Measurements from ENCODE around the gene GALNTL6.

GALNTL6 gene

GRCh38 chr4:172919269-172919668 is 1106.1 kb downstream of the GALNTL6 start:
- TF ChIP-seq POLR2A (IDR thresholded peaks at IDR 0.05; ENCODE audit: low read depth, low read length) (no peak), POU2F2 (IDR thresholded peaks at IDR 0.05; ENCODE audit: low read depth, low read length) (no peak), TAF1 (IDR thresholded peaks at IDR 0.05; ENCODE audit: low read depth, low read length) (no peak), POLR2AphosphoS5 (IDR thresholded peaks at IDR 0.05; ENCODE audit: low read depth, low read length) (no peak), PAX5 (IDR thresholded peaks at IDR 0.05; ENCODE audit: insufficient read depth, low read length, severe bottlenecking) (no peak)
- FAIRE-seq (no peak), DNase-seq (ENCODE audit: insufficient read length, low spot score) (no peak)

- DNase-seq (ENCODE audit: insufficient read length, low spot score) (no peak), FAIRE-seq (no peak)
- TF ChIP-seq TAF1 (IDR thresholded peaks at IDR 0.05; ENCODE audit: low read depth, low read length) (no peak), POLR2AphosphoS5 (IDR thresholded peaks at IDR 0.05; ENCODE audit: low read depth, low read length) (no peak), SPI1 (IDR thresholded peaks at IDR 0.05; ENCODE audit: low read depth, low read length) (no peak), POLR2A (IDR thresholded peaks at IDR 0.05; ENCODE audit: low read depth, low read length) (no peak), POU2F2 (IDR thresholded peaks at IDR 0.05; ENCODE audit: low read depth, low read length) (no peak), PAX5 (IDR thresholded peaks at IDR 0.05; ENCODE audit: insufficient read depth, low read length, severe bottlenecking) (no peak)
These were observed 1114.1 kb downstream of the GALNTL6 start for GRCh38 chr4:172927096-172927814.

GRCh38 chr4:172928347-172928746 is 1115.1 kb downstream of the GALNTL6 start:
- no peak for TF ChIP-seq POU2F2 (IDR thresholded peaks at IDR 0.05; ENCODE audit: low read depth, low read length)
- no peak for FAIRE-seq
- DNase-seq (ENCODE audit: insufficient read length, low spot score), result no peak

GRCh38 chr4:172938072-172938829 is 1125.0 kb downstream of the GALNTL6 start:
- DNase-seq (ENCODE audit: insufficient read length, low spot score) (no peak), FAIRE-seq (no peak)

GRCh38 chr4:172938870-172939269 is 1125.7 kb downstream of the GALNTL6 start:
- DNase-seq (ENCODE audit: insufficient read length, low spot score) (no peak), FAIRE-seq (no peak)
- TF ChIP-seq SPI1 (IDR thresholded peaks at IDR 0.05; ENCODE audit: low read depth, low read length) (no peak), POLR2AphosphoS5 (IDR thresholded peaks at IDR 0.05; ENCODE audit: low read depth, low read length) (no peak), POLR2A (IDR thresholded peaks at IDR 0.05; ENCODE audit: low read depth, low read length) (no peak), POU2F2 (IDR thresholded peaks at IDR 0.05; ENCODE audit: low read depth, low read length) (no peak), TAF1 (IDR thresholded peaks at IDR 0.05; ENCODE audit: low read depth, low read length) (no peak), PAX5 (IDR thresholded peaks at IDR 0.05; ENCODE audit: insufficient read depth, low read length, severe bottlenecking) (no peak)

More at GRCh38 chr4:172938072-172938829, 1125.0 kb downstream of the GALNTL6 start:
- no peak for TF ChIP-seq POLR2A (IDR thresholded peaks at IDR 0.05; ENCODE audit: low read depth, low read length)
- TF ChIP-seq TAF1 (IDR thresholded peaks at IDR 0.05; ENCODE audit: low read depth, low read length), result no peak
- TF ChIP-seq POLR2AphosphoS5 (IDR thresholded peaks at IDR 0.05; ENCODE audit: low read depth, low read length), result no peak
- no peak for TF ChIP-seq PAX5 (IDR thresholded peaks at IDR 0.05; ENCODE audit: insufficient read depth, low read length, severe bottlenecking)
- TF ChIP-seq POU2F2 (IDR thresholded peaks at IDR 0.05; ENCODE audit: low read depth, low read length), result no peak
- TF ChIP-seq SPI1 (IDR thresholded peaks at IDR 0.05; ENCODE audit: low read depth, low read length), result no peak

- no peak for DNase-seq (ENCODE audit: insufficient read length, low spot score)
- FAIRE-seq, result no peak
- TF ChIP-seq PAX5 (IDR thresholded peaks at IDR 0.05; ENCODE audit: insufficient read depth, low read length, severe bottlenecking) (no peak), SPI1 (IDR thresholded peaks at IDR 0.05; ENCODE audit: low read depth, low read length) (no peak), POLR2A (IDR thresholded peaks at IDR 0.05; ENCODE audit: low read depth, low read length) (no peak), POU2F2 (IDR thresholded peaks at IDR 0.05; ENCODE audit: low read depth, low read length) (no peak), TAF1 (IDR thresholded peaks at IDR 0.05; ENCODE audit: low read depth, low read length) (no peak), POLR2AphosphoS5 (IDR thresholded peaks at IDR 0.05; ENCODE audit: low read depth, low read length) (no peak)
These were observed 1129.6 kb downstream of the GALNTL6 start for GRCh38 chr4:172942840-172943239.

GRCh38 chr4:172945611-172946010 is 1132.4 kb downstream of the GALNTL6 start:
- DNase-seq (ENCODE audit: insufficient read length, low spot score) (no peak), FAIRE-seq (no peak)
- TF ChIP-seq POU2F2 (IDR thresholded peaks at IDR 0.05; ENCODE audit: low read depth, low read length) (no peak), SPI1 (IDR thresholded peaks at IDR 0.05; ENCODE audit: low read depth, low read length) (no peak)

GRCh38 chr4:172946503-172946902 is 1133.3 kb downstream of the GALNTL6 start:
- no peak for TF ChIP-seq SPI1 (IDR thresholded peaks at IDR 0.05; ENCODE audit: low read depth, low read length)
- TF ChIP-seq POLR2AphosphoS5 (IDR thresholded peaks at IDR 0.05; ENCODE audit: low read depth, low read length), result no peak
- no peak for TF ChIP-seq POU2F2 (IDR thresholded peaks at IDR 0.05; ENCODE audit: low read depth, low read length)
- TF ChIP-seq PAX5 (IDR thresholded peaks at IDR 0.05; ENCODE audit: insufficient read depth, low read length, severe bottlenecking), result no peak
- TF ChIP-seq TAF1 (IDR thresholded peaks at IDR 0.05; ENCODE audit: low read depth, low read length), result no peak
- no peak for TF ChIP-seq POLR2A (IDR thresholded peaks at IDR 0.05; ENCODE audit: low read depth, low read length)
- no peak for FAIRE-seq
- no peak for DNase-seq (ENCODE audit: insufficient read length, low spot score)

- TF ChIP-seq POLR2AphosphoS5 (IDR thresholded peaks at IDR 0.05; ENCODE audit: low read depth, low read length), result no peak
- TF ChIP-seq TAF1 (IDR thresholded peaks at IDR 0.05; ENCODE audit: low read depth, low read length), result no peak
- no peak for TF ChIP-seq POU2F2 (IDR thresholded peaks at IDR 0.05; ENCODE audit: low read depth, low read length)
- DNase-seq (ENCODE audit: insufficient read length, low spot score) (no peak), FAIRE-seq (no peak)
These were observed 1134.4 kb downstream of the GALNTL6 start for GRCh38 chr4:172947594-172947993.

GRCh38 chr4:172950990-172951389 is 1137.8 kb downstream of the GALNTL6 start:
- TF ChIP-seq POLR2AphosphoS5 (IDR thresholded peaks at IDR 0.05; ENCODE audit: low read depth, low read length) (no peak), POU2F2 (IDR thresholded peaks at IDR 0.05; ENCODE audit: low read depth, low read length) (no peak), POLR2A (IDR thresholded peaks at IDR 0.05; ENCODE audit: low read depth, low read length) (no peak), PAX5 (IDR thresholded peaks at IDR 0.05; ENCODE audit: insufficient read depth, low read length, severe bottlenecking) (no peak), TAF1 (IDR thresholded peaks at IDR 0.05; ENCODE audit: low read depth, low read length) (no peak), SPI1 (IDR thresholded peaks at IDR 0.05; ENCODE audit: low read depth, low read length) (no peak)
- no peak for FAIRE-seq
- no peak for DNase-seq (ENCODE audit: insufficient read length, low spot score)
